GM19397 (cell line): ENCODE results near the gene C8G.

Experiments used
- ATAC-seq: cut with Tn5 transposase; IDR thresholded peaks from one replicate; pipeline ENCODE4 v1.9.1; 2021; ENCODE audit warnings: mild to moderate bottlenecking, moderate library complexity; ENCODE audit not compliant: unreplicated experiment

Gene C8G

DNA sequence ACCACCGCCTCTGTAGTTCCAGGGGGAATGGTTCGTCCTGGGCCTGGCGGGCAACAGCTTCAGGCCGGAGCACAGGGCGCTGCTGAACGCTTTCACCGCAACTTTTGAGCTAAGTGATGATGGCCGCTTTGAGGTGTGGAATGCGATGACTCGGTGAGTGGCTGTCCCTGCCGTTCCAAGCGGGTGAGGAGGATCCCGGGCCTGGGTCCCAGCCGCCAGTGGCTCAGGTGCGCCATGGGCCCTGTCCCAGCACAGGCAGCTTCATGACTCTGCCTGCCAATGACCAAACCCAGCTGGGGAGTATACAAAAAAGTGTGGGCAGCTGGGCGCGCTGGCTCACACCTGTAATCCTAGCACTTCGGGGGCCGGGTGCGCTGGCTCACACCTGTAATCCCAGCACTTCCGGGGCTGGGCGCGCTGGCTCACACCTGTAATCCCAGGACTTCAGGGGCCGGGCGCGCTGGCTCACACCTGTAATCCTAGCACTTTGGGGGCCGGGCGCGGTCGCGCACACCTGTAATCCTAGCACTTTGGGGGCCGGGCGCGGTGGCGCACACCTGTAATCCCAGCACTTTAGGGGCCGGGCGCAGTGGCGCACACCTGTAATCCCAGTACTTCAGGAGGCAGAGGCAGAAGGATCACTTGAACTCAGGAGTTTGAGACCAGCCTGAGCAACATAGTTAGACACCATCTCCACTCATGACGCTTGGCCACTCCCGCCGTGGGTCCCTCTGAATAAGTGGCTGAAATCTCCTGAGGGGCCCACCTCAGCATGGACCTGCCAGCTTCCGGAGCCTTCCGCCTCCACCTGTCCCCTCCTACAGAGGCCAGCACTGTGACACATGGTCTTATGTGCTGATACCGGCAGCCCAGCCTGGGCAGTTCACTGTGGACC is 8.1 kb downstream of the C8G start:
- ATAC-seq: no peak

- ATAC-seq: no peak
Observed at GRCh38 chr9:136953771-136954269, 8.8 kb downstream of the C8G start.

- ATAC-seq: no peak
Observed at GRCh38 chr9:136954270-136955083, 9.4 kb downstream of the C8G start.

DNA sequence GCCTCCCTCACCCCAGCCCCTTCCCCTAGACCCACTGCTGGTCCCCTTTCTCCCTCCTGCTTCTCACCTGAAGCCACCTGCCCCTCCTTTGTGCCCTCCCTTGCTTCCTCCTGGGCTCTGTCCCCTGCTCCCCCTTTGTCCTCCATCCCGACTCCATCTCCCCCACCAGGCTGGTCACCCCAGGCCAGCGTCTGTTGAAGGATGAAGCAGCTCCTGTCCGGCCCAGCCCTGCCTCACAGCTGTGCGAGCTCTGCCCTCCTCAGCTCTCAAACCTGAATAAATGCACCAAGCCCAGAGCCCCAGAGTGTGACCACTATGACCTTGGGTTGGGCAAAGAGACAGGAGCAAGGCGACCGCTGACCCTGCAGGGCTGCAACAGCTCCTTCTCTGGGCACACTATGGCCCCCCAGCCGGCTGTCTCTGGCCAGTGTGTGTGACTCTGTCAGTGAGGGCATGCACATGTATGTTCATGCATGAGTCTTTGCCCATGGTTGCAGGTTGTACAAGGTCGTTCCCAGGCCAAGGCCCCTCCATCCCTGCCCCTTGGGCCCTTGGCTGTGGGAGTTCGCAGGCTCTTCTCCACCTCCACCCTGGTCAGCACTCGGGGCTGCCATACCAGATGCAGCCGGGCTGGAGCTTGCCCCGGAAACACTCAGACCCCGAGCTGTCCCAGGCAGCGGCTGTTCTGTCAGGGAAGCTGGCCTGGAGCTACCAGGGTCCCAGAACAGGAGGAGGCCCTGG is 10.3 kb downstream of the C8G start:
- no peak for ATAC-seq

DNA sequence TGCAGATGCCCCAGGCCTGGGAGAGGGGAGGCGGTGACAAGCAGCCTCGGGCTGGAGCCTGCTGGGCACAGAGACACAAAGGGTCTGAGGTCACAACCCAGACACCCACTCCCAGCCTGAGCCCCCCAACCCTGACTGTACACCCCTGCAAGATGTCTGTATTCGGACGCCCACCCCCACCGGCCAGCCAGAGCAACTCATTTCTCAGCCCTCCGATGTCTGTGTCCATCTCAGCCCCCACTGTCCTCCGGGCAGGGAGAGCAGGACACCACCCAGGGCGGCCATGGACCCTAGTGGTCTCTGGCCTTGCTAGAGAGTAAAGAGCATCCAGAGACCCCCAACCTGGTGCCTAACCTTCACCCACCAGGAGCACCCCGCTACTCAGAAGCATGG is 10.9 kb downstream of the C8G start:
- no peak for ATAC-seq

DNA sequence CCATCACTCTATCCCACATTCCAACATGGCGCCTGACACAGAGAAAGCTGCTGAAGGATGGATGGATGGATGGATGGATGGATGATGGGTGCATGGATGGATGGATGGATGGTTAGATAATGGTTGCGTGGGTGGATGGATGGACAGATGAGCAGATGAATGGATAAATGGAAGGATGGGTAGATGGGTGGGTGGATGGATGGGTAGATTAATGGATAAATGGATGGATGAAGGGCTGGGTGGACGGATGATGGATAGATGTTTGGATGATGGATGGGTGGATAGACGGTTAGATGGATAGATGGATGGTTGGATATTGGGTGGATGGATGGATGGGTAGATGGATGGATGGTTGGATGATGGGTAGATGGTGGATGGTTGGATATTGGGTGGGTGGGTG is 11.6 kb downstream of the C8G start:
- ATAC-seq: no peak

- ATAC-seq: no peak
Observed at GRCh38 chr9:136957461-136957860, 12.4 kb downstream of the C8G start.

DNA sequence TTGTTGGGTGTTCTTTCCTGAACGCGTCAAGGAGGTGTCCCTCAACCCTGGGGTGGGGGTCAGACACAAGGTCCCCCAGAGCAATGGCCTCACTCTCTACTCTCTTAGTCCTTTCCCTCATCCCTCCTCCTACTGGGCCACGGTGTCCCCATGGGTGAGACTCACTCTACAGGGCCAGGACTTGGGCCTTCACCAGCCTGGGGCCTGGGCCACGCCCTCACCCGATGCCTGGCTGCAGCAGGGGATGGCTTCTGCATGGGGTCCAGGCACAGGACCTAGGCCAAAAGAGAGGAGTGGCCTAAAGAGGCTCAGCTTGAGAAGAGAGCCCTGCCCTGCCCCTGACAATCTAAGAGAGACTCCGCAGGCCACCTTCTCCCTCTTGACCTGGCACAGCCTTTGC is 12.9 kb downstream of the C8G start:
- no peak for ATAC-seq

- no peak for ATAC-seq
Observed at GRCh38 chr9:136958473-136958872, 13.4 kb downstream of the C8G start.

DNA sequence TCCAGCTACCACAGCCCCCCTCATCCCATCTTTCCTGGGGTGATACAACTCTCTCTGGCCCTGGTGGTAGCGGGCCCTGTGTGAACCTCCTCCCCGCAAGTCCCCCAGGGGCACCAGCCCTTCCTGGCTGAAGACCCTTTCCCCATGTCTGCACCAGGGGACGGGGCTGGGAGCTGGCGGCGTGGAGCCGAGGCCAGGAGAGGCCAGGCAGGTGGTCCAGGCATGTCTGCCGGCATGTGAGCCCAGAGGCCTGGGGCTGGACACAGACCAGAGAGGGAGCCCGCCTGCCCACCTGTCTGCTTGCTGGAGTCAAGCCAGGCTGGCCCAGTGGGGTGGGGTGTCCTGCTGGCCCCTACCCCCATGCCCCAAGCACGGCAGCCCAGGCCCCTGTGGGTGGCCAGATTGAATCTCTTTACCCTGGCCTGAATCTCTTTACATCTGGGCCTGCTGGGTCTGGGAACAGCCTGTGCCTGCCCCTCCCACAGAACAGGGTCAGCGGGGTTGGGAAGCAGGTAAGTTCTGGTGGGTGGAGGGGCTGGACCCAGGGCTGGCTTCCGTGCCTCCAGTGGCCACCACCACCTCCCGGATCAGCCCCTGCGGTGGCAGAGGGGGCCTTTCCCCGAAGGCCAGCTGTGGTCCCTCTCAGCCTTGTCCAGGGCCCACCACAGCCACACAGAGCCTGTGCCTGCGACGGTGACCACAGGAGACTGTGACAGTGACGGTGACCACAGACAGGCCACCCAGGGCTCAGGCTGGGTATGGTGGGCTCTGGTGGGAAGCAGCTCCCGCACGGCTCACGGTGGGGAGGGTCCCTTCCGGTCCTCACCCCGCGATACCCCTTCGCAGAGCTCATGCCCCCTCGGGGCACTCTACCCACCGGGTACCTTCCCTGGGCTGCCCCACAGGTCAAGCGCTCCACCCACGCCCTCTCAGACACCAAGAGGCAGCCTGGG is 14.1 kb downstream of the C8G start:
- ATAC-seq: no peak

- no peak for ATAC-seq
Observed at GRCh38 chr9:136960212-136960937, 15.3 kb downstream of the C8G start.

- no peak for ATAC-seq
Observed at GRCh38 chr9:136960938-136961275, 15.9 kb downstream of the C8G start.

DNA sequence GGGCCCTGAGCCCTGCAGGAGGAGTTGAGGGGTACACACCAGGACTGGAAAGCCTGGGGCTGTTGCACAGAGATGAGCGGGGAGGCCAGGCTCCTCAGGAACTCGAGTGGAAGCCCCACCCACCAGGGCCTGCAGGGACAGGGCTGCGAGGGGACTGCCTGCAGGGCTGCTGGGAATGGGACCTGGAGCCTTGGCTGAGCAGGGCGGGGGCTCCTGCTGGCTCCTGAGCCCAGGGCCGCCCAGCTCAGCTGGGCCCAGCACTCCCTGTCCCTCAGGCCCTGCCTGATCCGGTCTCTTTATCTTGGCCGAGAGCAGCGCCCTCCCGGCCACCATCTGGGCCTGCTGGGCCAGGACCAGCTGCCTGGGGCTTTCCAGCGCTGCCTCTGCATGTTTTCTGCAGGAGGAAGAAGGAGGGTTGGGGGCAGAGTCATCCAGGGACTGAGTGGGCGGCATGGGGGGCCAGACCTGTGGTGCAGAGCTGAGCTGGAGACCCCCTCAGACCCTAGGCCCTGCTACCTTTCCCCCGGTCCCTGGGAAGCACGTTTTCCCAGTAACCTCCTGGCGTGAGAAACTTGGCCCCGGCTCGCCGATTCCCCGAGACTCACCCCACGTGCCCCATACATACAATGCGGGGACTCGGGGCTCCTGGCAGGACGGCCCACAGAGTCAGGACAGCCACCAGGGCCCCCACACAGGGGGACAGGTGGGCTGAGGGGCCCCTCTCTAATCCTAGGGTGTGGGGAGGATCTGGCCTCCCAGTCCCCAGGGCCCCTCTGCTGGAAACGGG is 16.4 kb downstream of the C8G start:
- ATAC-seq: no peak

GRCh38 chr9:136962163-136962562 is 17.1 kb downstream of the C8G start:
- no peak for ATAC-seq

GRCh38 chr9:136962701-136963248 is 17.7 kb downstream of the C8G start:
- ATAC-seq: no peak

GRCh38 chr9:136963341-136963740 is 18.3 kb downstream of the C8G start:
- no peak for ATAC-seq

DNA sequence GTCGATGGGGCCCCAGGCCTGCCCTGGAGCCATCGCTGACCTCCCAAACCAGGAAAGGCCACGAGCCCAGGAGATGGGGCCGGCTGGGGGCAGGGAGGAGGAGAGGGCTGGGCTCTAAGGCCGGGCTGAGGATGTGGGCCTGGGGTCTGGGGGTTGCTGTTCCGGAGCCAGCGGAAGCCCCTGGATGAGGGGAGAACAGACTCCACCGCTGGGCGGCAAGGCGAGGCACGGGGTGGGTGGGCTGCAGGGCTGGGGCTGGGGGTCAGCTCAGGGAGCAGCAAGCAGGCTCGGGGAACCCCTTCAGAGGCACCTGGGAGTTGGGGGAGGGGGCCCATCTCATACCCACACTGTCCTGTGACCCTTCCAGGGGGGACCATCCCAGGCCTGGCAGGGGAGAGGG is 18.7 kb downstream of the C8G start:
- no peak for ATAC-seq

DNA sequence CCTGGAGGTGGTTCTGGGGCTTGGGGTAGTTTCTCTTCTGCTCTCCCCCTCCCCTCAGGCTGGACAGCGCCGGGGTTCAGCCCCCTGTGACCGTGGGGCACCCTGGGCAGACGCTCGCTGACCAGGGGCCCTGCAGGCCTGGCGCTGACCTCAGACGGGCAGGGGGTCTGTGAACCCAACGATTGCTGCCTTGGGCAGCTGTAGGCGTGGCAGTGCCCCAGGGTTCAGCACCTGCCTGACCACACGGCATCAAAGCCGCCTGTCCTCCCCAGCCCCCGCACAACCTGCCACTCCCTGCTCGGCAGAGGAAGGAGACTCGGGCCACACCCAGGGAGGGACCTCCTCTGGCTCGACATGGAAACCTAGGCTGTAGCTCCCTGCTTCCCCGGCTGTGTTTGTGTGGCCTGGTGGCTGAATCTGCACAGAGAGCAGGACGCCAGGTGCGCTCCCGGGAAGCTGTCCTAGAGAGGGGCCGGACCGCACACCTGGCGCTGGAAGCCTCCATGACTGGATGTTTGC is 19.2 kb downstream of the C8G start:
- ATAC-seq: no peak
